GM19463 (cell line): ENCODE data around the gene CYP2C19.
"Not testable (repeated sequence)": the region's sequence is repeated elsewhere in the genome, so short reads cannot be mapped to it uniquely, and the experiment has no call there.

Experiments used
- ATAC-seq: cut with Tn5 transposase; IDR thresholded peaks from one replicate; pipeline ENCODE4 v1.9.1; 2021; ENCODE audit warnings: mild to moderate bottlenecking, moderate library complexity; ENCODE audit not compliant: unreplicated experiment

The CYP2C19 gene

DNA sequence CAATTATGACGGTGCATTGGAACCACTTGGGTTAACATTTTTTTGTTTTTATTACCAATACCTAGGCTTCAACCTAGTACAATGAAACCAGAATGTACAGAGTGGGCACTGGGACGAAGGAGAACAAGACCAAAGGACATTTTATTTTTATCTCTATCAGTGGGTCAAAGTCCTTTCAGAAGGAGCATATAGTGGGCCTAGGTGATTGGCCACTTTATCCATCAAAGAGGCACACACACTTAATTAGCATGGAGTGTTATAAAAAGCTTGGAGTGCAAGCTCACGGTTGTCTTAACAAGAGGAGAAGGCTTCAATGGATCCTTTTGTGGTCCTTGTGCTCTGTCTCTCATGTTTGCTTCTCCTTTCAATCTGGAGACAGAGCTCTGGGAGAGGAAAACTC is at the start of gene CYP2C19:
Gene CYP2C19, plus strand, starts transcription at position 289 of the 400 bp plus-strand sequence. Its CDS starts 25 bp downstream, at position 314.
- no peak for ATAC-seq

DNA sequence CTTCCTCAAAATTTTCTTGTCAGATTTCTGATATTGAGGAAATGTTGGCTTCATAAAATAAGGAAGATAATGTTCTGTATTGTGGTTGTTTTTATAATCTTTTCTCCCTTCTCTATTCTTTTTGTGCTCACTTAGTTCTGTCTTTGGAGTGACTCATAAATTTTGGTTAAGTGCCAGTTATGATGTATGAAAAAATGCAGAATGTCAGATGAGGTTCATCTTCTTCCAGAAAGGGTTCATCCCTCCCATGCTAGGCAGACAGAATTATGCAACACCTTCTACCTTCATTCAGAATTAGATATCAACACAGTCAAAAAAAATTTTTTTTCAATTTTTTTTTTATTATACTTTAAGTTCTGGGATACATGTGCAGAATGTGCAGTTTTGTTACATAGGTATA is 36.6 kb upstream of the CYP2C19 start:
- ATAC-seq, result no peak

DNA sequence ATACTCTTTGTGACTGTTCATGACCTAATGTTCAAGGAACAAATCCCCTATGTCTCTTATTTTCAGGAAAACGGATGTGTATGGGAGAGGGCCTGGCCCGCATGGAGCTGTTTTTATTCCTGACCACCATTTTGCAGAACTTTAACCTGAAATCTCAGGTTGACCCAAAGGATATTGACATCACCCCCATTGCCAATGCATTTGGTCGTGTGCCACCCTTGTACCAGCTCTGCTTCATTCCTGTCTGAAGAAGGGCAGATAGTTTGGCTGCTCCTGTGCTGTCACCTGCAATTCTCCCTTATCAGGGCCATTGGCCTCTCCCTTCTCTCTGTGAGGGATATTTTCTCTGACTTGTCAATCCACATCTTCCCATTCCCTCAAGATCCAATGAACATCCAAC is 27.3 kb upstream of the CYP2C19 start:
- ATAC-seq, result no peak

DNA sequence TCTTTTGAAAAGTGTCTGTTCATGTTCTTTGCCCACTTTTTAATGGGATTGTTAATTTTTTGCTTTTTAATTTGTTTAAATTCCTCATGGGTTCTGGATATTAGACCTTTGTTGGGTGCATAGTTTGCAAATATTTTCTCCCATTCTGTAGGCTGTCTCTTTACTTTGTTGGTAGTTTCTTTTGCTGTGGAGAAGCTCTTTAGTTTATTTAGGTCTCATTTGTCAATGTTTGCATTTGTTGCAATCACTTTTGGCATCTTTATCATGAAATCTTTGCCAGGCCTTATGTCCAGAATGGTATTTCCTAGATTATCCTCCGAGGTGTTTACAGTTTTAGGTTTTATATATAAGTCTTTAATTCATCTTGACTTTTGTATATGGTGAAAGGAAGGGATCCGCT is 23.9 kb upstream of the CYP2C19 start:
- no peak for ATAC-seq

DNA sequence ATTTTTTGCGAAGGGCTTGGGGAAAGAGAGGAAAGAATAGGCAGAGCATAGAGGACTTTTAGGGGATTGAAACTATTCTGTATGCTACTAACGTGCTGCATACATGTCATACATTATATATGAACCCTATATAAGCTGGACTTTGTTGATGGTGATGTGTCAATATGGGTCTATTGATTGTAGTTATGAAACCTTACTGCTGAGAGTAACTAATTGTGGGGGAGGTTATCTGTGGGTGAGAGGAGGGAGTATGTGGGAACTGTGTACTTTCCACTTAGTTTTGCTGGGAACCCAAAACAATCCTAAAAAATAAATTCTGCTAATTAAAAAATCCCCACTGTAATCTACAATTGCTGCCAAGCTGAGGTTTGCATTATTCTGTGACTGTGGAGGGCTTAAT is 15.3 kb upstream of the CYP2C19 start:
- no peak for ATAC-seq

DNA sequence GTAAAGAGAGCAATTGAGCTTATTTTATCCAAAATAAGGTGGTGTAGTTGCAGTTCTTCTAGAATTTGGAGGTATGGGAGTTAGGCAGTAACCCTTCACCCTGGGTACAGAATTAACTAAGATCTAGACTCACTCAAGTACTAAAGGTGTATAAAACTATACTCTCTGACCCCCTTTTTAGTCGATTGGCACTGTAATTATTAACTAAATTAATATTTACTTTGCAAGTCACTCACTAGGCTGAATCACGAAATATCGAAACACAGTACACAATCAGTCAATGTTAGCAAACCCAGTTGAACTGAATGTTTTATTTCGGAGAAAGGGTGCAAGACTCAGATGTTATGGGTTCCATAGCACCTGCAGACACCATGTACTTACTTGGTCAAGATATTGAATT is 14.6 kb upstream of the CYP2C19 start:
- no peak for ATAC-seq

DNA sequence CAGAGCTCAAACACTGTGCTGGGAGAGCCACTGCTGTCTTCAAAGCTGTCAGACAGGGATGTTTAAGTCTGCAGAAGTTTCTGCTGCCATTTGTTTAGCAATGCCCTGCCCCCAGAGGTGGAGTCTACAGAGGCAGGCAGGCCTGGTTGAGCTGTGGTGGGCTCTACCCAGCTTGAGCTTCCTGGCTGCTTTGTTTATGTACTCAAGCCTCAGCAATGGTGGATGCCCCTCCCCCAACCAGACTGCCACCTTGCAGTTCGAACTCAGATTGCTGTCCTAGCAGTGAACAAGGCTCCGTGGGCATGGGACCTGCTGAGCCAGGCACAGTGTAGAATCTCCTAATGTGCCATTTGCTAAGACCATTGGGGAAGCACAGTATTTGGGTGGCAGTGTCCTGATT is 4.6 kb upstream of the CYP2C19 start:
- no peak for ATAC-seq

DNA sequence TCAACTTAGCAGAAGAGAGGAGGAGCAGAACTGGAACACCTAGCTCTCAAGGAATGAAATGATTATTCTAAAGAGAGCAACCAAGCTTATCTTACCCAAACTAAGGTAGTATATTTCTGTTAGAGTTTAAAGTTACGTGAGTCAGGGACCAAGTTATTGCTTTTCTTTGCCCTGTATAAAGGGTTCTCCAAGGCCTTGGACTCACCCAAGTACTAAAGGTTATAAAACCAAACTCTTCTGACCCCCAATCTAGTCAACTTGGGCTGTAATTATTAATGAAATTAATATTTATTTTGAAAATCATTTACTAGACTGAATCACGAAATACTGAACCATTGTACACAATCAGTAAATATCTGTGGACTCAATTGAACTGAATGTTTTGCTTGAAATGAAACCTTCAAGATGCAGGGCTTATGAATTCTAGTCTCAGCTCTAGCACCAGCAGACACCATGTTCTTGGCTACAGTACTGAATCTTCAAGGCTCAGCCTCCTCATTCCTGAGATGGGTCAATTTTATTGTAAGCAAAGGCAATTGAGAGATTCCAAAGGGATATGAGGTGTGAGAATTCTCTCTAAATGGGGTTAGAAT is 1.8 kb upstream of the CYP2C19 start:
- no peak for ATAC-seq

DNA sequence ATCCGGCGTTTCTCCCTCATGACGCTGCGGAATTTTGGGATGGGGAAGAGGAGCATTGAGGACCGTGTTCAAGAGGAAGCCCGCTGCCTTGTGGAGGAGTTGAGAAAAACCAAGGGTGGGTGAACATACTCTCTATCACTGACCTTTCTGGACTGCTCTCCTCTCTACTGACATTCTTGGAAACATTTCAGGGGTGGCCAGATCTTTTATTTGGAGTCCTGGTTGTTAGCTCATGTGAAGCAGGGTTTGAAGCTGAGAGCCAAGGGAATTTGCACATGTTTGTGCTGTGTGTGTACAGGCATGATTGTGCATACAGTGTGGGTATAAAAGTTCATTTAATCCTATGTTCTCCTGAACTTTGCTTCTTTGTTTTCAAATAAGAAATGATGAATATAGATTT is 12.9 kb downstream of the CYP2C19 start:
- not testable (repeated sequence) for ATAC-seq

DNA sequence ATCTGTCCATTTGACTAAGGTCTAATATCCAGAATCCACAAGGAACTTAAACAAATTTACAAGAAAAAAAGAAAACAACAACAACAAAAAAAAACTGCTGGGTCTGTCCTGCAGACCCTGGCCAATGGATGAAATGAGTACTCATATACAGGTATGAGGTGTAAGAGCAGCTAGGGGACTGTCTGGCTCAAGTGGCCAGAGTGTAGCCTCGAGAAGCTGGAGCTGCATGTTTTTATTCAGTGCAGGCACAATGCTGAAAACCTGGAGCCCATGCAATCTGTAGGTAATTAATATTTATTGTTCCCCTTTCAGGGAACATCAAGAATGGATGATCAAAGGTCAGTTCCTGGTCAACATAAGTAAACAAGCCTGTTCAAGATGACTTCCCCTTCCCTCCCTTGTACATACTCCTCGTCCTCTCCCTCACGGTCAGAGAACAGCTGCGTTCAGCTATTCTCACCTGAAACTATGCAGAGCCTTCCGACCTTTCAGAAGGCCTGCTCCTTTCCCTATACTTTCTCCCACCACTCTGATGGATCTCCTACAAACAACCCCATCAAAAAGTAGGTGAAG is 15.5 kb downstream of the CYP2C19 start:
- no peak for ATAC-seq

DNA sequence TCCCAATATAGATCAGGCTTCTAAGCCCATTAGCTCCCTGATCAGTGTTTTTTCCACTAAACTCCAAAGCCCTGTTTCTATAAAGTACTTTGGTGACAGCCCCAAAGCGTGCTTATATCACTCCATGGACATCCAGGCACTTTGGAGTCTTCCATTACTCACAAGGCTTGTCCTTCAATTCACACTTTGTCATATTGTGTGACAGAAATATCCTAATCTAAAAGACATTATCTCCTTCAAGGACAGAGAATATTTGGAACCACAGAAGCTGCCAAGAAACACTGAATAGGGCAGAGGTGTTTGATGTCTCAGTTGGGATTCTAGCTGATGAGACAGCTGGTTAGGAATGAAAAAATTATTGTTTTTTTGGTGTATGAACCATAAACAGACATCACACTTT is 18.4 kb downstream of the CYP2C19 start:
- ATAC-seq, result no peak

DNA sequence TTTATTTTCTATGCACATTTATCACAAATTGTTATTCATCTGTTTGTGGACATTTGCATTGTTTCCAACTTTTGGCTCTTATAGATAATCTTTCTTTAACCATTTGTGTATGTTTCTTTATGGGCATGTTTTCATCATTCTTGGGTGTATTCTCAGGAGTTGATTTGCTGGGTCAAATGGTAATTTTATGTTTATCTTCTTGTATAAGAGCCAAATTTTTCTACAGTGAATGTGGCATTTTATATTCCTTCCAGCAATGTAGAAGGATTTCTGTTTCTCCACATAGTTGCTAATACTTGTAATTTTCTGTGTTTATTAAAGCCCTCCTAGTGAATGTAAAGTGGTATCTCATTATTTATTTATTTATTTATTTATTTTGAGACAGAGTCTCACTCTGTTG is 21.8 kb downstream of the CYP2C19 start:
- ATAC-seq, result no peak

DNA sequence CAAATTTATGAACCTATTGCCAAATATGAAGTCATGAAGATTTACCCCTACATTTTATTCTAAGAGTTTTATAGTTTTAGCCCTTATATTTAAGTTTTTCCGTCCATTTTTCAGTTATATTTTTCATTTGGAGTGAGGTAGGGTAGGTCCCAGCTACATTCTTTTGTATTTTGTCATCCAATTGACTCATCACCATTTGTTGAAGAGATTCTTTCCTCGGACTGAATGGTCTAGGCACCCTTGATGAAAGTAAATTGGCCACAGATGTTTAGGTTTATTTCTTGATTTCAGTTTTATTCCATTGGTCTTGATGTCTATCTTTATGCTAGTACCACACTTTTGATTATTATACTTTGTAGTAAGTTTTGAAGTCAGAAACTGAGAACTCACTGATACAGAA is 22.7 kb downstream of the CYP2C19 start:
- ATAC-seq, result no peak

DNA sequence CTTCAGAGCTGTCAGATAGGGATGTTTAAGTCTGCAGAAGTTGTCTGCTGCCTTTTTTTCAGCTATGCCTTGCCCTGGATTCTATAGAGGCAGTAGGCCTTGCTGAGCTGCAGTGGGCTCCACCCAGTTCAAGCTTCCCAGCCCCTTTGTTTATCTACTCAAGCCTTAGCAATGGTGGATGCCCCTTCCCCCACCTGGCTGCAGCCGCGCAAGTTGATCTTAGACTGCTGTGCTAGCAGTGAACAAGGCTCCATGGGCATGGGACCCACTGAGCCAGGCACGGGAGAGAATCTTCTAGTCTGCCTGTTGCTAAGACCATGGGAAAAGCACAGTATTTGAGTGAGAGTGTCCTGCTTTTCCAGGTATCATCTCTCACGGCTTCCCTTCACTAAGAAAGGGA is 38.1 kb downstream of the CYP2C19 start:
- ATAC-seq, result not testable (repeated sequence)

DNA sequence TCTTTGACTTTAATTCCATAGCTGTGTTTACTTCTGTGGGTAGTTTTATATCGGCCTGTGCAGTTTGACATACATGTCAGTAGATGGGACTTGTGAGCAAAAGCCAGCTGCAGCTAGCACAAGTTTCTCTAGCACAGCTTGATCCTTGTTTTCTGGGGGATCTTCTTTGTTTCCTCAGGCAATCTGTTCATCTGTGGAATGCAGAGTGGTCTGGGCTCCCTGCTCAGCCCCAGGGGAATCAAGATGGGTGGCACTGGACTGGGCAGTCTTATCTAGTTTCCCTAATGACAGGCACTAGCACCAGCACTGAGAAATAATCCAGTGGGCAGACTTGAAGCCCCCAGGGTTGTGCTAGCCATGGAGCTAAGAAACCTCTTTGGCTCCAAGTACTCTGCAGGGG is 40.8 kb downstream of the CYP2C19 start:
- no peak for ATAC-seq

DNA sequence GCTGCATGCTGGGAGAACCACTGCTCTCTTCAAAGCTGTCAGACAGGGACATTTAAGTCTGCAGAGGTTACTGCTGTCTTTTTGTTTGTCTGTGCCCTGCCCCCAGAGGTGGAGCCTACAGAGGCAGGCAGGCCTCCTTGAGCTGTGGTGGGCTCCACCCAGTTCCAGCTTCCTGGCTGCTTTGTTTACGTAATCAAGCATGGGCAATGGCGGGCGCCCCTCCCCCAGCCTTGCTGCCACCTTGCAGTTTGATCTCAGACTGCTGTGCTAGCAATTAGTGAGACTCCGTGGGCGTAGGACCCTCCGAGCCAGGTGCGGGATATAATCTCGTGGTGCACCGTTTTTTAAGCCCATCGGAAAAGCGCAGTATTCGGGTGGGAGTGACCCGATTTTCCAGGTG is 67.5 kb downstream of the CYP2C19 start:
- not testable (repeated sequence) for ATAC-seq

DNA sequence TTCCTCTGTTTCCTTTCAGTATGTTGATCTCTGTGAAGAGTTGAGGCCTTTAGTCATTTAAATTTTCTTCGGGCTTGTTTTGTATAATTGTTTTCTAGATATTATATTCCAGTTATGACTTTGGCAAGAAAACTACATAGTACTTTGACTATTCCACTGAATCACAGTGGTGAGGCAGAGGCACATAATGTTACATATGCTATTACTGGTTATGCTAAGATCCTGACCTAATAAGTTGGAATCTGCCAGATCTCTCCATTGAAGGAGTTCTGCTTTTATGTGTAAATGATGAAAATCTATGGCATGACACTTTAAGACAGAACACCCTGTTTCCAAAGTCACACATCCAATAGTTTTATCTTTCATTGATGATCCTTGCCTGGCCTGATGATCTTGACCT is 83.7 kb downstream of the CYP2C19 start:
- no peak for ATAC-seq

DNA sequence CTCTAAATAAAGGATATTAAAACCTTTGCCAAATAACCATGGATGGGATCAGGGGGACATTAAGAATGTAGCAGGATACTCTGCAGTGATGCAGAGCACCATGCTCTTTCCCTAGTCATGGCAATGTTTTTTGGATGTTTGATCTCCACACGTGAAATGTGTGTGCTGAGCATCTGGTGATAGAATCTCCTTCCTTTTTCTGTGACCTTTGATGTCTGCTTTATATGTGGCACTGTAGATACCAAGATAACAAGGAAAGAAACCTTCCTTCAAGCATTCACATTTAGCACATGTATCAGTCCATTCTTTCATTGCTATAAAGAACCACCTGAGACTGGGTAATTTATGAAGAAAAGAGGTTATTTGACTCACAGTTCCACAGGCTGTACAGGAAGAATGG is 88.3 kb downstream of the CYP2C19 start:
- no peak for ATAC-seq

DNA sequence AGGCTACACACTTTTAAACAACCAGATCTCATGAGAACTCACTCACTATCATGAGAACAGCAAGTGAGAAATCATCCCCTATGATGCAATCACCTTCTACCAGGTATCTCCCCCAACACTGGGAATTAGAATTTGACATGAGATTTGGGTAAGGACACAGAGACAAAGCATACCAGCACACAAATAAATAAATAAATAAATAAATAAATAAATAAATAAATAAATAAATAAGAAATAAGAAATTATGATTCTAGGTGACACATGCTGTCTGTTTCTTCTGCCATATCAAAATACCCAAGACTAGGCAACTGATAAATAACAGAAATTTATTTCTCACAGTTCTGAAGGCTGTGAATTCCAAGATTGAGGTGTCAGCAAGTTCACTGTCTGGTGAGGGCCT is 88.8 kb downstream of the CYP2C19 start:
- ATAC-seq, result no peak

DNA sequence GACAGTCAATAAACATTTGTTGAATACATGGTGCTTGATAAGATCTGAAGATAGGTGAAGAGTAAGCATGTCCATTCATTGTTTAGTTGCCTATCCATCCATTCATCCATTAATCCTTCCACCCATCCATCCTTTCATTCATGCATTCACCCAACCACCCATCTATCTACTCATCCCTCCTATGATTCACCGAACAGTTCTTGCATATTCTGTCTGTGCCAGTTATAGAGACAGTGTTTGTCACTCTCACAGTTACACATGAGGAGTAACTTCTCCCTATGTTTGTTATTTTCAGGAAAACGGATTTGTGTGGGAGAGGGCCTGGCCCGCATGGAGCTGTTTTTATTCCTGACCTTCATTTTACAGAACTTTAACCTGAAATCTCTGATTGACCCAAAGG is 90.0 kb downstream of the CYP2C19 start:
- no peak for ATAC-seq

DNA sequence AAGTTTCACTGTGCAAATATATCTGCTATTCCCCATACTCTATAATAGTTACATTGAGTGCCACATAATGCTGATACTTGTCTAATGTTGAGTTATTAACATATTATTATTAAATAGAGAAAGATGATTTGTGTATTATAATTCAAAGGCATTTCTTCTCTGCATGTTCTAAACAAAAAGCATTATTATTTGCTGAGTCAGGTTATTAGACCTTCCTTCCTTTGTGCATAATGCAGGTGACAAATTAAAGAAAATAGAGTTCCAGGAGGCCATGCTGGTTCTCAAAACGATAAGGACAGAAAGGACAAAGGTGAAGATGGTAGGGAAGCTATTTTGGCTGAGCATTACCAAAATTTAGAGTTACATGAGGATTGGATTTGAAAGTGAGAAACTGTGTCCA is 90.6 kb downstream of the CYP2C19 start:
- no peak for ATAC-seq

DNA sequence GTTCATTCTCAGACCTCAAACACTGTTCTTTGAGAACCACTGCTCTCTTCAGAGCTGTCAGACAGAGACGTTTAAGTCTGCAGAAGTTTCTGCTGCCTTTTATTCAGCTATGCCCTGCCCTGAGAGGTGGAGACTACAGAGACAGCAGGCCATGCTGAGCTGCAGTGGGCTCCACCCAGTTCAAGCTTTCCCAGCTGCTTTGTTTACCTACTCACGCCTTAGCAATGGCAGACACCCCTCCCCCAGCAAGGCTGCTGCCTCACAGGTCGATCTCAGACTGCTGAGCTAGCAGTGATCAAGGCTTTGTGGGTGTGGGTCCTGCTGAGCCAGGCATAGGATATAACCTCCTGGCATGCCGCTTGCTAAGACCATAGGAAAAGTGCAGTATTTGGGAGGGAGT is 95.5 kb downstream of the CYP2C19 start:
- ATAC-seq, result no peak

DNA sequence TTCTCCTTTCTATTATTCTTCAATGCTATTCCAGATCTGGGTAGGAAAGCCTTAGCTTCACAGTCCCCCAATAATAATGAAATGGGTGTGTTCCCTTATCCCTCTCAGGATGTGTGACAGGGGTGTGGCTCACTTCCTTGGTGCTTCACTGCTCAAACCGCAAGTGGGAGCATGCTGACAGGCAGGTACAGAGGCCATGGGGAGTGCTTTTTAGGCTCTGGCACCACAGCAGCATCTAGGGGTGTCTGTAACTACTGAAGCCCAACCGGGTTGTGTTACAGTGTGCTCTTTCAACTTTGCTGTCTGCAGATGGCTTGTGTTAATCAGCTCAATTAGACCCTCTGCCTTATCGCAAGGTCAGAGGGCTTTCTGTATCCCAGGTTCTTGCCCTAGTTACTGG is 96.6 kb downstream of the CYP2C19 start:
- no peak for ATAC-seq
